COLO668 (cell line): Measurements from ENCODE around the gene FGF11.

Source experiments
- DNase-seq: peaks from one replicate; lab custom pipeline; 2025; ENCODE audit not compliant: unreplicated experiment; lab: John Stamatoyannopoulos, UW

FGF11 gene

DNA sequence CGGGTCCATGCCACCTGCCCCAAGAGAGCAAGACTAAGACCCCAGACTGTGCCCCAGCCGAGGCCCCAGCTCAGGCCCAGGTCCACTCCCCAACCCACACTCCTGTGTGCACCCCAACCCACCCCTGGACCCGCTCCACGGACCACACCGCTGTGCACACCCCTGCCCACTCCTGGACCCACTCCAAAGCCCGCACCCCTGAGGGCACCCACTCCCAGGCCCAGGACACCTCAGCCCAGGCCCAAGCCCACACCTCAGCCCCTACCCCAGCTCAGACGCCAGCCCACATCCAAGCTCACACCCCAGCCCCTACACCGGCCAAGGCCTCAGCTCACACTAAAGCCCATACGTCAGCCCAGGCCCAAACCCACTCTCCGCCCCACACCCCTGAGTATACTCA is 9.6 kb upstream of the FGF11 start:
- no peak for DNase-seq

DNA sequence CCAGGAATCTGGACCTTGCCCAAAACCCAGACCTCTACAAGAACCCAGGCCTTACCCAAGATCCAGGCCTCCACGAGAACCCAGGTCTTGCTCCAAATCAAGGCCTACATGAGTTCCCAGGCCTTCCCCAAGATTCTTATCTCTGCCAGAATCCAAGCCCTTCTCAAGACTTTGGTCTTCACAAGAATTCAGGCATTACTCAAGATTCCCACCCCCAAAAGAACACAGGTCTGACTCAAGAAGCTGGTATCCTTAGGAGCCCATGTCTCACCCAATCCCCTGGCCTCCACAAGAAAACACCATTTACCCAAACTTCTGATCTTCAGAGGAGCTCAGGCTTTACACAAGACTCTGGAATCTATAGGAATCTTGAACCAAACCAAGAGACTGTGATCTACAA is 8.1 kb upstream of the FGF11 start:
- DNase-seq, result no peak

DNA sequence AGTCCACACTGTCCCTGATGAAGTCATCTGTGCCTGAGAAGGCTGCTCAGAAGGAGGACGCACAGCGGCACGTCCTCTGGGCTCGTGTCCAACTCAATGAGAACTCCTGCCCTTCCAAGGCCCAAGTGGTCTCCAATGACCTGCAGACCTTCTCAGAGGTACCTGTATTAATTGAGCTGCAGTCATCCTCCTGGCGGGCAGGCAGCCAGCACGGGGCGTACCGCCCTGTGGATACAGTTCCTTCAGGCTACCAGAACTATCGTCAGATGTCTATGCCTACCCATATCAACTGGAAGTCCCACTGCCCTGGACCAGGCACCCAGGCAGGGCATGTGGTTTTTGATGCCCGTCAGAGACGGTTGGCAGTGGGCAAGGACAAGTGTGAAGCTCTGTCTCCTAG is 7.0 kb upstream of the FGF11 start:
- no peak for DNase-seq

DNA sequence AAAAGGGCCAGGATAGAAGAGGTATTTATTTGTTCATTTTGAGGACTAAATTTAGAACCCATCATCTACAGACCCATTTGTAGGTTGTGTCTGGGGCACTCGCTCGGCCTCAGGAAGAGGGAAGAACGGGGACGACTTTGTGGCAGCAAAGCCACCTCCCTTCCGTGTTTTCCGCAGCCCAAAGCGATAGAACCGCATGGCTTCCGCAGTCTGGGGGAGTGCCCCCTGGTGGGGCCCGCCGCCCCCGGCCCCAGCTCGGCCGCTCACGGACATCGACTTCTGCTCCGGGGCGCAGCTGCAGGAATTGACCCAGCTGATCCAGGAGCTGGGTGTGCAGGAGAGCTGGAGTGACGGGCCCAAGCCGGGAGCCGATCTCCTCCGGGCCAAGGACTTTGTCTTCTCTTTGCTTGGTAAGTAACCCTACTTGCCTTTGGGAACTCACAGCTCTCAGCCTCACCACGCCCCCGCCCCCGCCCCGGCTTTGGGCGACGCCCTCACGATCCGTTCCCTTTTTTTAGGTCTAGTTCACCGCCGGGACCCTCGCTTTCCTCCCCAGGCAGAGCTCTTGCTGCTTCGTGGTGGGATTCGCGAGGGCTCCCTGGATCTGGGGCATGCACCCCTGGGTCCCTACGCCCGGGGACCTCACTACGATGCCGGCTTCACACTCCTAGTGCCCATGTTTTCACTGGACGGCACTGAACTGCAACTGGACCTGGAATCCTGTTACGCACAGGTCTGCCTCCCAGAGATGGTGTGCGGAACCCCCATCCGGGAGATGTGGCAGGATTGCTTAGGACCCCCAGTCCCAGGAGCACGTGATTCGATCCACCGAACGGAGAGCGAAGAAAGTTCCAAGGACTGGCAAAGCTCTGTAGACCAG is 3.4 kb upstream of the FGF11 start:
- DNase-seq, result peak; percentile 36

DNA sequence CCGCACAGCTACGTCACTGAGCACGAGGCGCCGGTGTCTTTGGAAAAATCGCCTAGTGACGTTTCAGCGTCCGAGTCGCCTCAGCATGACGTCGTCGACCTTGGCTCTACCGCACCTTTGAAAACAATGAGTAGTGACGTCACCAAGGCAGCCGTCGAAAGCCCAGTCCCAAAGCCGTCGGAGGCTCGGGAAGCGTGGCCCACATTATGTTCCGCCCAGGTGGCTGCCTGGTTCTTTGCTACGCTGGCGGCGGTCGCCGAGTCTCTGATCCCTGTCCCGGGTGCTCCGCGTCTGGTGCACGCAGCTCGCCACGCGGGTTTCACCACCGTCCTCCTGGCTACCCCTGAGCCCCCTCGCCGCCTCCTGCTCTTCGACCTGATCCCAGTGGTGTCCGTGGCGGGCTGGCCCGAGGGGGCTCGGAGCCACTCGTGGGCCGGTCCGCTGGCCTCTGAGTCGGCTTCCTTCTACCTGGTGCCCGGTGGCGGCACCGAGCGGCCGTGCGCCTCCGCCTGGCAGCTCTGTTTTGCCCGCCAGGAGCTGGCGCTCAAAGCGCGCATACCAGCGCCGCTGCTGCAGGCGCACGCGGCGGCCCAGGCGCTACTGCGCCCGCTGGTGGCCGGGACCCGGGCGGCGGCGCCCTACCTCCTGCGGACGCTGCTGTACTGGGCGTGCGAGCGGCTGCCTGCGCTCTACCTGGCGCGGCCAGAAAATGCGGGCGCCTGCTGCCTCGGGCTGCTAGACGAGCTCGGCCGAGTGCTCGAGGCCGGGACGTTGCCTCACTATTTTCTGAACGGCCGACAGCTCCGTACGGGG is 2.5 kb upstream of the FGF11 start:
- DNase-seq, result peak; percentile 41

DNA sequence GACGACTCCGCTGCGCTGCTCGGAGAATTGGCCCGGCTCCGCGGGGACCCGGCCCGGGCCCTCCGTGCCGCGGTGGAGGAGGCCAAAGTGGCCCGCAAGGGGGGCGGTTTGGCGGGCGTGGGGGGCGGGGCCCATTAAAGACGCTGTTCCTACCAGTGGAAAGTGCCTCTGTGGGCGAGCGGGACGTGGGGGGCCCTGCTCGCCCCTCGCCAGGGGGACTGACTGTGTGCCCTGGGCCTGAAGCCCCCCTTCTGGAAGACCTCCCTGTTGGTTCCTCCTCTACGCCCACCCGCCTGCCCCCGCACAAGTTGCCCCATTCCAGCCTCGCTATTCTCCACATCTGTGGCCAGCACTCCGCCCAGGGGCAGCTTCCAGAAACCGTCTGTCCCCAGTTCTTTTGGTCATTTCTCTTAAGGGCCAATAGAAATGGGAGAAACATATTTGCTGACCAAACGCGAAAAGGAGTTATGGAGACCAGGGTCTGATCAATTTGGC is 1.9 kb upstream of the FGF11 start:
- DNase-seq, result no peak

DNA sequence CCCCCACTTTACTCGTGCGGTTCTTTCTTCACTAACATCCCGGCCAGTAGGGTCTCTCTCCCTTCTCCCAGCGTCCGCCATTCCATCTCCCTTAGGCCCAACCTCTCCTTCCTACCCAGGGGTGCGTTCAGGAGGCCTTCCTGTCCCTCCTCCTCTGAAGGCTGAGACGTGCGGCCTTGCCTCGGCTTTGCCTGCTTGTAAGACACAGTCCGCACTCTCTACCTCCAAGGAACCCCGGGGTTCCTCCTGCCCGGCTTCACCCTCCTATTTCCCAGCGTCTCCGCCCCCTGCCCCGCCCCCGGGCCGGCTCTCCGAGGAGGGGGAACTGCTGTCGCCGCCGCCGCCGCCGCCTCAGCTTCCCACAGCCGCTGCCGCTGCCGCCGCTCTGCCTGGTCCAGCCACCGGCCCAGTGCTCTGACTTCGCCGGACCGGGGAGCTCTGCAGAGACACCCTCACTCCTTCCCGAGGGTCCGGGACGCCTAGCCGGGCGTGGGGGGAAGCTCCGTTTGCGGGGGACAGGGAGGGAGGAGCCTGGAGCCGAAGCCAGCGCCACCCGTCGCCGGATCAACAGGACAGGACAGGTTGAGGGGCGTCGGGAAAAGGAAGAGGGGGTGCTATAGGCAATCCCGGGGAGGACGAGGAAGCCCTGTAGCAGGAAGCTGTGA is 1.2 kb upstream of the FGF11 start:
- DNase-seq, result no peak

DNA sequence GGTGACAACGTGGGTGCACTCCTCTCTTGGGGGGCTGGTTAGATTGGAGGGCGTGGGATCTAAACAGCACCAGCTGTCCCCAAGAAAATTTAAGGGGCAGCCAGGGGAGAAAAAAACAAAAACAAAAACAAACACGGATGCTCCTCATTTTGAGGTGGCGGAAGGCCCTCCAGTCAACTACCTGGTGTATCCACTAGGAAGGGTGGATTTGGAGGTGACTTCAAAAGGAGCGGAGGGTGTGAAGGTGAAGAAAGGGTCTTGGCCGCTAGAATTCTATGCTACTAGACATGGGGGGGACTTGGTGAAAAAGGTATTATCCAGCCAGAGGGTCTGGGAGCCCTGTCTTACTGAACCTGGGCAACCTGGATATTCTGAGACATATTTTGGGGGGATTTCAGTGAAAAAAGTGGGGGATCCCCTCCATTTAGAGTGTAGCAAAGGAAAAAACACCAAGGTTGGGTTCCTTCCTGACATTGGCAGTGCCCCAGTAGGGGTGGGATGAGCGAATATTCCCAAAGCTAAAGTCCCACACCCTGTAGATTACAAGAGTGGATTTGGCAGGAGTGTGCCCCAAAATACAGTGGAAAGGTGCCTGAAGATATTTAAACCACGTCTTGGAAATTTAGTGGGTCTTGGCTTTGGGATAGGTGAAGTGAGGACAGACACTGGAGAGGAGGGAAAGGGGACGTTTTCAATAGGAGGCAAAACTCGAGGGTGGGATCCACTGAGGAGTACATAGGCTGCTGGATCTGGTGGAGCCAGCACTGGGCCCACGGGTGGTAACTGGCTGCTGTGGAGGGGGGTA is 454 bp upstream of the FGF11 start:
- DNase-seq, result no peak

DNA sequence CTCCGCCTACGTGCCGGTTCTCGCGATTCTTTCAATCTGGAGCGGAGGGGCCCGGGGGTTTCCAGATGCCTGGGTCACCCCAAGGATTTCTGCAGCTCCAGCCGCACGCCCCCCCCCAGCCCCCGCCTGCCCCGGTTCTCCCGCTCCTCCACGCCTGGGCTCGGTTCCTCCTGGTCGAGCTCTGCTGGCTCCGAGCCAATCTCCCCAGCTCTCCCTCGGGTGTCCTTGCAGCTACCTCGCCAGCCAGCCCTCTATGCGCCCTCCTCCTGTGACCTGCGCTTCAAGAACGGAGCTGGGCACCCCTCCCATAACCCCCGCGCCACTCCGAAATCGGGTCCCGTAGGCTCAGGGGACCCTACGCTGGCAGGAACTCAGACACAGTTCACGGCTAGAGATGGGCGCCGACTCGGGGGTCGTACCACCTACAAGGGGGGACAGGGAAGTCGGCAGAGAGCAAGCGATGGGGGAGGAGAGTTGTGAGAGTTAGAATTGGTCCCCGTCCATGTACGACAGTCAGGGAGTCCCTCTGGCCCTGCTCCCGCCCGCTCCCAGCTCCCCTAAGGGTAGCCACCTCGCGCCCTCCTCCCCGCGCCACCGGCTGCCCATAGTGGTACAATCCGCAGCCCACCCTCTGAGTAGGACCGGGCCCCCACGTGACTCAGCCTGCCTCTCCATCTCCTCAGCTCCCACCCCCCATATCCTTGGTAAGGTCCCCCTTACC is 961 bp downstream of the FGF11 start:
- DNase-seq, result peak; percentile 23

DNA sequence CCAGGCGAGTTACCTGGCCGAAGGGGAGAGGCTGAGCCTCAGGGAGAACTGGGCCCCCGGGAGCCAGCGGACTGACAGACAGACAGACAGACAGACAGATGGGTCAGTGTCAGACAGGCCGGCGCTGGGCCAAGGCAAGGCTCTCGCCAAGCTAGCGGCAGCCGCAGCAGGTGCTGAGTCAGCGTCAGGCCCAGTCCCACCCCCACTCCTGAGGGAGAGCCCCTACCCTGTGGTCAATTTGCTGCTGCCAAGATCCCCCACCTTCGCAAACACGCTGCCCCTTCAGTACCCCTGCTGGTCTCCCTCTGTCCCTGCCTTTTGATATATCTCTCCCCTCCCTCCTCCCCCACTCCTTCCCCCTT is 1.5 kb downstream of the FGF11 start:
- DNase-seq, result no peak

DNA sequence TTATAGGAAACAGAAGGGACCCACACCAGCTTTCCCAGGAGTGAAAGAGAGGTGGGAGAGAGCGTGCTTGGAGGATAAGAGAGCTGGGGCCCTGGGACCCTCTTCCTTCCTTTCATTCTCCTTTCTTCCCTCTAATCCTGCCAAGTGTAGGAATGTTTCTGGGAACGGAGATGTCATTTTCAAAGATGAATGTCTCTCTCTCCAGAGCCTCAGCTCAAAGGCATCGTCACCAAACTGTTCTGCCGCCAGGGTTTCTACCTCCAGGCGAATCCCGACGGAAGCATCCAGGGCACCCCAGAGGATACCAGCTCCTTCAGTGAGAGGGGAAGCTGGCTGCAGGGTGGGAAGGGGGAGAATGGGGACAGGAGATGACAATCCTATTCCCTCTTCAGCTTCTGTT is 2.0 kb downstream of the FGF11 start:
- no peak for DNase-seq

DNA sequence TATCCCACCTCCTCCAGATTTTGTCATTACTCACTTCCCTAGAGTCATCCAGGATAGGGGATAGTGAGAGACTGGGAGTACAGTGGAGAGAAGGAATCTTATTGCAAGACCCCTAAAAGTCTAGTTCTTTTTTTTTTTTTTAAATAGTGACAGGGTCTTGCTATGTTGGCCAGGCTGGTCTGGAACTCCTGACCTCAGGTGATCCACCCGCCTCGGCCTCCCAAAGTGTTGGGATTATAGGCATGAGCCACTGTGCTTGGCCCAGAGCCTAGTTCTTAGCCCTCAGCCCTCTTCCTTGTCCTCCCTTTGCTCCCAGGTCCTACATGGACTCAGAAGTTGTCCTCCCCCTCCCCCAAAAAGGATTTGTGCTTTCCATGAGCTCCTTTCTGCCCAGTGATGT is 2.8 kb downstream of the FGF11 start:
- DNase-seq, result no peak

DNA sequence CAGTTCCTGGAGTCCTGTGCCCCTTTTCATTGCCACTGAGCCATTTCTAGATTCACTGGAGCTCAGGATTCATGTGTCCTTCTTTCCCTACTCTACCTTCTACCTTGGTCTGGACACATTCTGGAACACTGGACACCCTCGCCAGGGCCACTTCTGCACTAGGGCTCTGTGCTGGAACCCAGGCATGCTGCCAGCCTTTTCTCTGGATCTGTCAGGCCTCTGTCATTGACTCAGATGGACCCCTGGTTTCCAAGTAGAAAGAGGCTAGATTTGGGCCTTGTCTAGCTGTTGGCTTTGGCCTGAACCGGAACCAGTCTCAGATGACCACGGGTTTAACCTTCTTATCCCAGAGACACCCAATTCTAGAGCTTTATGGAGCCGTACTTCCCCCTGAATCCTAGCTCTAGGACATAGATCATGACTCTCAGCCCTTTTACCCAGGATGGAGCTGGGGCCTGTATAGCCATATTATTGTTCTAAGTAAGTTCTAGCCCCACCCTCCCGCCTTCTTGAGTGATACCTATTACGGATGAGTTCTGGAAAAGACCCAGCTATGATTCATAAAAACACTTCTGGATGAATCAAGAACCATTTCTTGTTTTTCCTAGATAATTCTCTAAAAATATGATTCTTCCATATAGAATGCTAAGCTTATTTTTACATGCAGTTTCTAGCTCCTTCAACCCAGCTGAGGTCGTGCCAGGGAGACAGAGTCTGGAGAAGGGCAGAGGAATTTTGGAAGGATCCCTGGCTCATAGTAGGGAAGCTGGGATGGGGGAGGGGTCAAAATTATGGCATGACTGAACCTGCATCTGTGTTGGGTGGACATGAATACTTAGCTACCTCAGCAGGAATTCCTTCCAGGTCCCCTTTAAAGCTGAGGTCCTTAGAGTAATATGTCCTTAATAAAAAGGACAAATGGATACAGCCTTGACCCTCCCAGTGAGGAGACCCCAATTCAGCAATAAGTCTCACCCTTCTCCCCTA is 4.5 kb downstream of the FGF11 start:
- DNase-seq, result no peak

DNA sequence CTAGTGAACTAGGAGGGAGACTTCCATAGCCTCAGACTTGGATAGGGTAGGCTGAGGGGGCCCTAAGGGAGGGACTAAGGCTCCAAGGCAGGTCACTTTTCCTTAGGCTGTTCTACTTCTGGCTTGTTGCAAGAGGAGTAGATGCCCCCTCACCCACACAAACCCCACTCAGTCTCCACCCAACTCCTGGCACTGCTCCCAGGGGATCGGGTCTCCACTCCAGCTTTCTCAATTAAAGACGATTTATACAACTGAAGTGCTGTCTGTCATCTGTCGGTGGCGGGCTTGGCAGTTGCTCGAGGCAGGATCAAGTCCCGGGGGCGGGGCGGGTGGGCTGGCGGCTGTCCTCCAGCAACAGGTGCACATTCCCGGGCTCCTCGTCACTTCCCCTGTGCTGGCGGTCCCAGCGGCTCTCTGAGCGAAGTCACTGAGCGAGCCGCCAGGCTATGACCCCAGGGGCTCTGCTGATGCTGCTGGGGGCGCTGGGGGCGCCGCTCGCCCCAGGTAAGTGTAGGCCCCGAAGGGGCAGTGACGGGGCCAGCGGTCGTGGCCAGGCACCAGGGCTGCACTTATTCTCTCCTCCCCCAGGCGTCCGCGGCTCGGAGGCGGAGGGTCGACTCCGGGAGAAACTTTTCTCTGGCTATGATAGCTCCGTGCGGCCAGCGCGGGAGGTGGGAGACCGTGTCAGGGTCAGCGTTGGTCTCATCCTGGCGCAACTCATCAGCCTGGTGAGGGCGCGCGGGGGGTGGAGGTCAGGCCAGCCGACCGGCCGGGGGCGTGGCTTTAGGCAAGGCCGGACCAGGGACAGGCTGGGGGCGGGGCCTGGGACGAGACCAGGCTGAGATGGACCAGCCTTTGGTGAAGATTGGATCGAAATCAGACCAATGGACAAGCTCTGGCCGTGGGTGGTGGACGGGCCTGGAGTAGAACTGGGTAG is 5.6 kb downstream of the FGF11 start, which contains the start of gene CHRNB1:
CHRNB1 (plus strand) TSS at position 380 of the 937 bp plus-strand sequence; CDS start at position 447, 67 bp downstream.
- peak; percentile 5 for DNase-seq

DNA sequence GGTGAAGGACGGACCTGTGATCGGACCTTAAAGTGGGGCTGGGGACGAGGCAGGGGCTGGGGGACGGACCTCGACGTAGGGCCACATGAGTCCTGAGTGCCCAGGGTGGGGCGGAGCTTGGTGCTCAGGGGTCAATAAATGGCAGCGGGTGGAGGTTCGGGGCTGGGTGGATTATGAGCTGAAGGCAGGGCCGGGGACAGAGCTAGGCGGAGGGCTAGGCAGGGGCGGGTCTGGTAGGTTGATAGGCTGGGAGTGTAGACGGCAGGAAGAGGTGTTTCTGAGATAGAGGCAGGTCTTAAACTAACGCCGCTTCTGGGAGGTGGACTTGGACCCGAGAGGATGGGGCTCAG is 6.3 kb downstream of the FGF11 start:
- DNase-seq, result no peak

DNA sequence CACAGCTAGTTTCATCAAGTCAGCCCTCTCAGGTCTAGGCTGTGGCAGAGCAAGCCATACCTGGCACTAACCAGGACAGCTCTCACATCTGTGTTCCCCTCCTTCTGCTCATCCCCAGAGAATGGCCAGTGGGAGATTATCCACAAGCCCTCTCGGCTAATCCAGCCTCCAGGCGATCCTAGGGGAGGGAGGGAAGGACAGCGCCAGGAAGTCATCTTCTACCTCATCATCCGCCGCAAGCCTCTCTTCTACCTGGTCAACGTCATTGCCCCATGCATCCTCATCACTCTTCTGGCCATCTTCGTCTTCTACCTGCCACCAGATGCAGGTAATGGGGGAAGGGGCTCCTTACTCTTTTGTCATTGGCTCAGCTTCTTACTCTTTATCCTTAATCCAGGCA is 9.1 kb downstream of the FGF11 start:
- no peak for DNase-seq

DNA sequence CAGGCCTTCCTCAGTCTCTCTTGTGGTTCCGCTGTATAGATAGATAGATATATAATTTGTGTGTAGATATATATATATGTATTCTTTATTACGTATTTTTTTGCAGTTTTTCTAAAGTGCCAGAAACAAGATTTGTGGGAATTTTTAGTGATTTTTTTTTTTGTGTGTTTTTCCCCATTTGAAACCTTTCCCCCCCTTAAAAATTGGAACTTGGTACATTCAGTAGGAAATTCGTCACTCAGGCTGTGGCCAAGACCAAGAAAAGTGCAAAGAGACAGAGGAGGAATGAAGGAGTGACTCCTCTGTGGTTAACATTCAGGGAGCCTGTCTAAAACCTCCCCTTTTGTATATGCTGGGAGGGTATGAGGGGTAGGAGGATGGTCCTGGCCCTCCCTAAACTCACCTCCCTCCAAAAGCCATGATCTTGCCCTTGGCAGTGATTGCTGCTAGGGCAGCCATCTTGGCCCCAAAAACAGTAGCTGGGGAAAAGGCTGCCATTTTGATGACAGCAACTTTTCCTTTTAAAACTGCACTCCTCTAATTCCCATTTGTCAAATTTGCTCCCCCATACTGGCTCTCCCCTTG is 20.7 kb downstream of the FGF11 start:
- DNase-seq, result no peak
